Pancreas (tissue), 10 donors: ENCODE measurements around the gene CD4. TPM values are rescaled to one million over a fixed set of nuclear protein-coding genes. Genes with fewer than 3 reads are reported as not detected.

Source experiments
- ATAC-seq, 4 donors: fragments of 200-7000 bp; cut with Tn5 transposase; one replicate each; pipeline versions ENCODE4 v1.8.0 to v1.9.1; 2020; ENCODE audit warnings: mild to moderate bottlenecking in 4 of 4, moderate library complexity in 4 of 4
- DNase-seq, 6 donors: peaks; one replicate each; pipeline ENCODE4 v3.0.0-alpha.2; 2020
- FAIRE-seq: peaks from 2 replicates; lab custom pipeline; 2012; peaks lifted over from hg19 to GRCh38; lab: Jason Lieb, UNC
- H3K27ac ChIP-seq, 4 donors: fragments of 200-600 bp; sonication (generic); 1 replicate in 3 of 4; 2 replicates in 1 of 4; pipeline versions ENCODE4 v1.5.0 to v1.8.0; 2020
- H3K27me3 ChIP-seq, 4 donors: fragments of 200-600 bp; one replicate each; pipeline ENCODE4 v1.8.0; 2021
- H3K36me3 ChIP-seq, 3 donors: fragments of 200-600 bp; sonication (generic) in 1 of 3; one replicate each; pipeline versions ENCODE4 v1.5.0 to v1.8.0; 2020 to 2021
- H3K4me1 ChIP-seq, 3 donors: fragments of 200-600 bp; one replicate each; pipeline ENCODE4 v1.8.0; 2021
- H3K4me3 ChIP-seq, 4 donors: fragments of 200-600 bp; sonication (generic) in 2 of 4; one replicate each; pipeline versions ENCODE4 v1.5.0 to v1.8.0; 2020 to 2021
- H3K9me3 ChIP-seq, 4 donors: fragments of 200-600 bp; one replicate each; pipeline ENCODE4 v1.8.0; 2021
- CTCF ChIP-seq, 4 donors: fragments of 200-600 bp; sonication (generic) in 3 of 4; IDR thresholded peaks; one replicate each; pipeline versions ENCODE4 v1.5.0 to v1.8.0; 2021; ENCODE audit warnings: antibody characterized with exemption in 4 of 4
- WGBS, 2 donors: extraction: QIAGEN DNeasy Blood & Tissue Kit; methylation state at CpG; one replicate each; pipeline ENCODE4 v1.1.7; 2013; 5-methylcytosine and 5-hydroxymethylcytosine counted together
- intact Hi-C, 3 donors: fragments of 100-400 bp; cut with DNase I; formaldehyde crosslinking; loops; one replicate each; pipeline versions ENCODE4 v1.11.1 to v1.14.2; 2022
- polyA plus RNA-seq, 2 donors: library from polyadenylated mRNA; stranded (reverse); fragments of 200-250 nt; gene quantifications; one replicate each; pipeline ENCODE4 v1.2.3, GENCODE V29; 2013
- total RNA-seq, 6 donors: library from RNA; stranded (reverse); fragmentation: NEBNext Ultra II Directional in 4 of 6; extraction: Animal tissue kit (Norgen Biotek cat#: 25700) in 4 of 6; gene quantifications; one replicate each; pipeline versions ENCODE4 v1.2.1 to v1.2.4, GENCODE V29; 2021 to 2023
- donor health status: healthy with polysubstance abuse.
- donor health status: DM: no; HTN: no; CAD: no; lungs with moderate emphysema.
- donor health status: DM: no; HTN: no; CAD: no.
- donor health status: control.
- donor health status: control.
- donor health status: Bipolar disorder and iron deficiency.
- donor health status: DM: yes; HTN: yes; CAD: no.
- donor health status: DM: no; HTN: no; CAD: no.
- donor health status: DM: no; HTN: no; CAD: no.
- donor health status: DM: yes; HTN: yes; CAD: no.

Gene CD4
- total and polyA plus RNA-seq, 8 donors, result 1.2 to 19.9 (median 2.1) TPM

- intact Hi-C loops, result loop anchor here in 1 of 3 donors (10.0 kb wide), 1 partner anchor 93 kb away; no protein-coding TSS in a partner anchor
- peak; percentile 9 to 54 (median 24) for ATAC-seq
- Histone ChIP-seq H3K36me3 (no peaks in the 10 kb centered on the region), H3K27me3 (no peaks in the 10 kb centered on the region), H3K9me3 (no peaks in the 10 kb centered on the region), H3K27ac (peak within 1 kb of the TSS; percentile 49 to 62 (median 58)), H3K4me3 (peak within 1 kb of the TSS; percentile 74 to 86 (median 84)), H3K4me1 (peaks cover 0 to 4% (median 0%) of the 10 kb centered on the region in 3 donors)
- TF ChIP-seq CTCF (IDR thresholded peaks at IDR 0.05), result no peak
- DNase-seq, result peak in 3 of 6 donors; percentile 50 to 75 (median 56)
- FAIRE-seq, result no peak
- 1% methylated on average over 56 to 59 of the region's 60 CpGs for WGBS, 2 donors
Observed at GRCh38 chr12:6827982-6828780, 38.9 kb downstream of the CD4 start, which contains the start of gene P3H3. P3H3 (plus strand) TSS chr12:6828407; CDS start chr12:6828441, 34 bp downstream.

- peak overlapping the region; percentile 49 to 62 (median 58) for H3K27ac ChIP-seq
- WGBS, 2 donors, result 0 to 1% methylated on average over 58 to 71 of the region's 71 CpGs
Observed at GRCh38 chr12:6828781-6829535, 39.6 kb downstream of the CD4 start.

GRCh38 chr12:6829536-6830220, 40.4 kb downstream of the CD4 start:
- FAIRE-seq, result no peak
- intact Hi-C loops, result loop anchor here in 1 of 3 donors (10.0 kb wide), 1 partner anchor 95 kb away; no protein-coding TSS in a partner anchor
- Histone ChIP-seq H3K27ac (peak overlapping the region in 3 of 4 donors; percentile 57 to 62 (median 58)), H3K4me1 (peaks cover 0 to 4% (median 0%) of the 10 kb centered on the region in 3 donors), H3K27me3 (no peaks in the 10 kb centered on the region), H3K4me3 (peak overlapping the region; percentile 74 to 86 (median 84)), H3K9me3 (no peaks in the 10 kb centered on the region), H3K36me3 (no peaks in the 10 kb centered on the region)
- peak in 2 of 6 donors; percentile 51 to 63 for DNase-seq
- WGBS, 2 donors, result 25 to 30% methylated on average over 19 of the region's 19 CpGs
- TF ChIP-seq CTCF (IDR thresholded peaks at IDR 0.05), result no peak
- ATAC-seq, result peak; percentile 34 to 43 (median 38)

More at GRCh38 chr12:6828781-6829535, 39.6 kb downstream of the CD4 start:
- FAIRE-seq (no peak), ATAC-seq (peak; percentile 70 to 74 (median 72)), DNase-seq (peak; percentile 47 to 85 (median 64))
- intact Hi-C loops, result loop anchor here in 1 of 3 donors (10.0 kb wide), 1 partner anchor 94 kb away; no protein-coding TSS in a partner anchor
- H3K27me3 ChIP-seq, result no peaks in the 10 kb centered on the region
- H3K4me3 ChIP-seq, result peak overlapping the region; percentile 74 to 86 (median 84)
- TF ChIP-seq CTCF (IDR thresholded peaks at IDR 0.05), result no peak
- H3K4me1 ChIP-seq, result peaks cover 0 to 4% (median 0%) of the 10 kb centered on the region in 3 donors
- no peaks in the 10 kb centered on the region for H3K9me3 ChIP-seq
- no peaks in the 10 kb centered on the region for H3K36me3 ChIP-seq

- Histone ChIP-seq H3K27me3 (no peaks in the 10 kb centered on the region), H3K4me3 (no peak overlapping the region), H3K36me3 (no peaks in the 10 kb centered on the region), H3K27ac (no peak overlapping the region), H3K4me1 (peaks cover 0 to 4% (median 0%) of the 10 kb centered on the region in 3 donors), H3K9me3 (no peaks in the 10 kb centered on the region)
- ATAC-seq (no peak), FAIRE-seq (no peak), DNase-seq (peak in 1 of 6 donors; percentile 71)
- no peak for TF ChIP-seq CTCF (IDR thresholded peaks at IDR 0.05)
- 92 to 94% methylated on average over 11 of the region's 11 CpGs for WGBS, 2 donors
- intact Hi-C loops, result no loop called here
Observed at GRCh38 chr12:6830286-6830890, 41.1 kb downstream of the CD4 start.
